GM12872 (cell line): Measurements from ENCODE around the gene NPHP4.

ENCODE experiments used
- CTCF ChIP-seq: IDR thresholded peaks from 3 replicates; pipeline ENCODE4 v1.5.1; 2011; ENCODE audit warnings: low read depth, mild to moderate bottlenecking, low read length, moderate library complexity; ENCODE audit not compliant: insufficient read depth

The NPHP4 gene

GRCh38 chr1:6005276-6005917, 13.2 kb upstream of the NPHP4 start:
- no peak for TF ChIP-seq CTCF

- no peak for TF ChIP-seq CTCF
These were observed 12.3 kb upstream of the NPHP4 start for GRCh38 chr1:6004412-6005123.

GRCh38 chr1:6003568-6004411, 11.6 kb upstream of the NPHP4 start:
- no peak for TF ChIP-seq CTCF

GRCh38 chr1:6002714-6003501, 10.7 kb upstream of the NPHP4 start:
- no peak for TF ChIP-seq CTCF

DNA sequence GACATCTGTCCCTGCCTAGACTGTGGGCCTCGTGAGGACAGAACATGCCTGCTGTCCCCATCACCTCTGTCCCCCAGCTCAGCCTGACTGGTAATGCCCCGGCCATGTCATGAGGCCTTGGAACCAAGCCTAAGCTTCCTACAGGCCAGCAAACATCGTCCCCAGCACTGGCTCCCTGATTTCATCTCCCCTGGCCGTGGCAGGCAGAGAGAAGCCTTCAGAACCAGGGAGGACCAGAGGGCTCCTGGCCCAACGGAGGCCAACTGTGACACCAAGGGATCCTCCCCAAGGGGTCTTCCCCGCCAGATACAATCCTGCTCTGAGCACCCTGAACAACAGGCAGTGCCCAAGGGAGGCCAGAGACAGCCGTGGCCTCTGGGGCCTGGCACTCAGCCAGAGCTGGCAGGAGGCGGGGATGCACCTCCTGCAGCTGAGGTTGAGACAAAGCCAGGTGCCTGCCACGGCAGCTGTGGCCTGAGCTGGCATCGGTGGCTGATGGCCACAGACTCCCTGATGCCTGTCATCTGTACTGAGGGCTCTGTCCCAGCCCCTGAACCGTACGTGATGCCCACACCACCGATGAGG, 9.9 kb upstream of the NPHP4 start:
- TF ChIP-seq CTCF: no peak

DNA sequence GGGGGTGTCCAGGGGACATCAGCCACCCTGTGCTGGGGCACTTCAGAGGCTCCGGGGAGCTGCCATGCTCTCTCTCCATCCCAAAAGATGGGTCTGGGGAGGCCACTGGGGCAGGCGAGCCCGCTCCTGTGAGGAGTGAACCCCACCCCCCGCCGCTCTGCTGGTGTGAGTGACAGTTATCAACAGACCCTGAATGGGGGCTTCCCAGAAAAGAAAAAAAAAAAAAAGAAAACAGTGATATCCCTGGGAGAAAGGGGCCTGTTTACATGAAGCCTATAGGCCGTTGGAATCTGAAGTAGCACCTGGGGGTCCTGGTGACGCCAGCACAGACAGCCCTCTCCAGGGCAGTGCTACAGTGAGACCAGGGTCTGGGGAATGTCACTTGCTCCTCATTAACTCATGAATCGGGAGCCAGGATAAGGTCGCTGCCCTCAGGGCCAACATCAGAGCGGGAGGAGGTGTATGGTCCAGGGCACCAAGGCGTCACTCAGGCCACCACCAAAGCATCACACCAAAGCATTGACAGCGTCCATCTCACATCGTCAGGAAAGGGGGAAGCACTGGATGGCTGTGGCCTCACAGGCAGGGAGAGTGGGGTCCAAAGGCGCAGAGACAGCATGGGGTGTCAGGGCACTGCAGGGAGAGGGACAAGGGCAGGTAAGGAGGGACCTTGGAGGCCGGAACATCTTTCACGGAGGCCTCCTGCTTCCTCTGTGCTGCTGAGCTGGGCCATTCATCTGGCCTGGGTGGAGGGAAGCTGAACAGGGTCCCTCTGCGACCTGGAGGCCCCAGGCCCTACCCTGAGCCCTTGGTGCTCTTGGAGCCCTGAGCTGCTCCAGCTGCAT, 8.4 kb upstream of the NPHP4 start:
- TF ChIP-seq CTCF: no peak
